Mammary epithelial cell (primary cell): ENCODE results near the gene PLPPR3.

Source experiments
- CTCF ChIP-seq, 2 donors: IDR thresholded peaks in 1 of 2; conservative IDR thresholded peaks in 1 of 2; 2 replicates each; pipeline ENCODE4 v1.5.1; 2011 to 2012; ENCODE audit warnings: inconsistent platforms in 2 of 2, low read length in 2 of 2, mild to moderate bottlenecking in 2 of 2, control low read depth in 1 of 2, low read depth in 1 of 2; ENCODE audit not compliant: insufficient read depth in 1 of 2; ENCODE audit errors: extremely low read depth in 1 of 2
- EZH2 ChIP-seq: IDR thresholded peaks from 2 replicates; pipeline ENCODE4 v1.6.1; 2012; ENCODE audit warnings: low read length, inconsistent platforms, borderline replicate concordance

GRCh38 chr19:810883-811489, 10.8 kb downstream of the PLPPR3 start:
- TF ChIP-seq CTCF (conservative IDR thresholded peaks at IDR 0.05 in 1 of 2, IDR thresholded peaks at IDR 0.05 in 1 of 2; ENCODE audit: extremely low read depth in 1 of 2, insufficient read depth in 1 of 2, low read depth in 1 of 2, low read length in 2 of 2): no peak
- TF ChIP-seq EZH2: no peak
